ENCODE results near the gene KAT6B. TPM values are rescaled to one million over a fixed set of nuclear protein-coding genes. Genes with fewer than 3 reads are reported as not detected.

Gene KAT6B
- total and polyA plus RNA-seq, 10 of the 15 experiments (the other 5 are each of a cell fraction or from before 2014, with no cell fraction given) = 2.7 to 22.6 (median 15.7) TPM

GRCh38 chr10:74968667-74969061 lies 142.3 kb downstream of the KAT6B start:
- FAIRE-seq (no peak), DNase-seq (ENCODE audit: low read depth, low spot score) (no peak), ATAC-seq (no peak)
- no peak overlapping the region for H3K4me3 ChIP-seq
- H3K27ac ChIP-seq (ENCODE audit: control insufficient read depth, insufficient read depth) = no peak overlapping the region
- H3K36me3 ChIP-seq (ENCODE audit: control insufficient read depth in 2 of 2, insufficient read depth in 2 of 2, low read length in 1 of 2) = no peaks in the 10 kb centered on the region; a peak in 1 of 4 replicates
- H3K79me2 ChIP-seq (ENCODE audit: control insufficient read depth, insufficient read depth, low read length) = peaks cover 2% of the 10 kb centered on the region
- ChIA-PET SMC1A (ENCODE audit: uncharacterized antibody, unreplicated experiment) (interaction anchor here (1.1 to 2.7 kb wide), 9 partner anchors 8 to 141 kb away, joined by 3 to 12 read pairs (median 3); no protein-coding TSS in a partner anchor), POLR2A (interaction anchor here (1.1 kb wide), 1 partner anchor 9 kb away, joined by 4 read pairs; no protein-coding TSS in a partner anchor), CTCF (interaction anchor here (0.6 to 1.4 kb wide), 2 partner anchors 48 to 230 kb away, joined by 3 read pairs; no protein-coding TSS in a partner anchor), RAD21 (ENCODE audit: unreplicated experiment) (interaction anchor here (1.8 kb wide), 1 partner anchor 9 kb away, joined by 8 read pairs; no protein-coding TSS in a partner anchor)
- BruUV-seq (replicated peaks) = no TSS peak
- in situ Hi-C loops (cut with MboI) (no loop called here), intact Hi-C loops (cut with micrococcal nuclease; ENCODE audit: unreplicated experiment) (no loop called here)
- 83% methylated on average over 4 of the region's 4 CpGs for WGBS (ENCODE audit: insufficient coverage, insufficient replicate concordance, low lambda C conversion rate, missing lambda C conversion rate)
- no peaks in the 10 kb centered on the region for H4K20me1 ChIP-seq (ENCODE audit: control insufficient read depth, insufficient read depth)
- H3K9ac ChIP-seq (ENCODE audit: control insufficient read depth, insufficient read depth, low read length) = no peak overlapping the region
- no peak overlapping the region for H3K4me2 ChIP-seq (ENCODE audit: control insufficient read depth, insufficient read depth)
- TF ChIP-seq ZNF592 (IDR thresholded peaks at IDR 0.05) = no peak
- H3K4me1 ChIP-seq (ENCODE audit: control insufficient read depth, insufficient read depth, low read length) = peaks cover 5% of the 10 kb centered on the region
- no peak overlapping the region for H2AFZ ChIP-seq (ENCODE audit: control insufficient read depth, low read depth, low read length)
- H3K27me3 ChIP-seq (replicated peaks in 1 of 2; ENCODE audit: control insufficient read depth in 2 of 2, insufficient read depth in 2 of 2, low read length in 1 of 2) = no peaks in the 10 kb centered on the region
- no peaks in the 10 kb centered on the region for H3K9me3 ChIP-seq (replicated peaks; ENCODE audit: control insufficient read depth, insufficient read depth, low read length)

- ATAC-seq (no peak), DNase-seq (ENCODE audit: low read depth, low spot score) (no peak), FAIRE-seq (no peak)
- no TSS peak for BruUV-seq (replicated peaks)
- H3K79me2 ChIP-seq (ENCODE audit: control insufficient read depth, insufficient read depth, low read length) = peaks cover 2% of the 10 kb centered on the region; the same call in 1 of the 2 replicates
- intact Hi-C loops (cut with micrococcal nuclease; ENCODE audit: unreplicated experiment) (no loop called here), in situ Hi-C loops (cut with MboI) (no loop called here)
- no peak overlapping the region for H3K27ac ChIP-seq (ENCODE audit: control insufficient read depth, insufficient read depth)
- no peak overlapping the region for H3K9ac ChIP-seq (ENCODE audit: control insufficient read depth, insufficient read depth, low read length)
- H4K20me1 ChIP-seq (ENCODE audit: control insufficient read depth, insufficient read depth) = no peaks in the 10 kb centered on the region
- H3K4me2 ChIP-seq (ENCODE audit: control insufficient read depth, insufficient read depth) = no peak overlapping the region
- no peak overlapping the region for H2AFZ ChIP-seq (ENCODE audit: control insufficient read depth, low read depth, low read length)
- H3K27me3 ChIP-seq (replicated peaks in 1 of 2; ENCODE audit: control insufficient read depth in 2 of 2, insufficient read depth in 2 of 2, low read length in 1 of 2) = no peaks in the 10 kb centered on the region
- H3K36me3 ChIP-seq (ENCODE audit: control insufficient read depth in 2 of 2, insufficient read depth in 2 of 2, low read length in 1 of 2) = no peaks in the 10 kb centered on the region; a peak in 1 of 4 replicates
- ChIA-PET RAD21 (ENCODE audit: unreplicated experiment) (no interaction called here), SMC1A (ENCODE audit: uncharacterized antibody, unreplicated experiment) (interaction anchor here (1.3 to 2.7 kb wide), 5 partner anchors 9 to 52 kb away, joined by 3 to 12 read pairs (median 7); no protein-coding TSS in a partner anchor), CTCF (no interaction called here), POLR2A (interaction anchor here (0.6 kb wide), 1 partner anchor 143 kb away, joined by 4 read pairs; no protein-coding TSS in a partner anchor)
- 100% methylated on average over 2 of the region's 2 CpGs for WGBS (ENCODE audit: insufficient coverage, insufficient replicate concordance, low lambda C conversion rate, missing lambda C conversion rate)
- no peaks in the 10 kb centered on the region for H3K9me3 ChIP-seq (replicated peaks; ENCODE audit: control insufficient read depth, insufficient read depth, low read length)
- peaks cover under 1% of the 10 kb centered on the region for H3K4me1 ChIP-seq (ENCODE audit: control insufficient read depth, insufficient read depth, low read length)
- no peak overlapping the region for H3K4me3 ChIP-seq
- TF ChIP-seq TCF3 (IDR thresholded peaks at IDR 0.05; ENCODE audit: borderline replicate concordance, insufficient read depth, low read depth, low read length) (no peak), FOS (IDR thresholded peaks at IDR 0.05; ENCODE audit: borderline replicate concordance, extremely low read depth, insufficient read length) (no peak), ZBTB40 (IDR thresholded peaks at IDR 0.05; ENCODE audit: borderline replicate concordance) (no peak), ZNF274 (IDR thresholded peaks at IDR 0.05; ENCODE audit: insufficient read depth, insufficient read length) (no peak), CEBPB (IDR thresholded peaks at IDR 0.05; ENCODE audit: borderline replicate concordance in 1 of 2, low read depth in 2 of 2, low read length in 2 of 2) (no peak)
Observed at GRCh38 chr10:74969093-74969492, 142.7 kb downstream of the KAT6B start.
